Central memory CD4-positive, alpha-beta T cell (primary cell): ENCODE measurements around the gene BET1L.
"Not testable (repeated sequence)": the region's sequence is repeated elsewhere in the genome, so short reads cannot be mapped to it uniquely, and the experiment has no call there.

Source experiments
- DNase-seq: peaks from one replicate; pipeline ENCODE4 v3.0.0; 2022

The BET1L gene

GRCh38 chr11:193481-193880, 13.7 kb downstream of the BET1L start:
- not testable (repeated sequence) for DNase-seq

- DNase-seq, result not testable (repeated sequence)
Observed at GRCh38 chr11:192674-193128, 14.5 kb downstream of the BET1L start, which contains the start of gene SCGB1C1. Gene SCGB1C1 (plus strand): TSS chr11:193078. CDS start chr11:193100, 22 bp downstream.

GRCh38 chr11:191490-192478, 15.4 kb downstream of the BET1L start:
- DNase-seq, result peak; percentile 37

- not testable (repeated sequence) for DNase-seq
Observed at GRCh38 chr11:190546-190945, 16.7 kb downstream of the BET1L start.

- DNase-seq, result peak; percentile 49
Observed at GRCh38 chr11:189843-190311, 17.3 kb downstream of the BET1L start.

GRCh38 chr11:189200-189783, 17.9 kb downstream of the BET1L start:
- DNase-seq, result not testable (repeated sequence)

- not testable (repeated sequence) for DNase-seq
Observed at GRCh38 chr11:180242-180641, 27.0 kb downstream of the BET1L start.
